ENCODE results near the gene EFNB2. TPM values are rescaled to one million over a fixed set of nuclear protein-coding genes. Genes with fewer than 3 reads are reported as not detected.

The EFNB2 gene
- total and polyA plus RNA-seq, 7 donors: 5.8 to 10.8 (median 8.8) TPM

GRCh38 chr13:106518512-106518911, 16.9 kb downstream of the EFNB2 start:
- Histone ChIP-seq H3K27me3 (ENCODE audit: insufficient read depth in 3 of 3, low read length in 2 of 3) (no peaks in the 10 kb centered on the region), H3K27ac (no peak overlapping the region), H3K36me3 (ENCODE audit: insufficient read depth in 1 of 2, low read depth in 1 of 2) (no peaks in the 10 kb centered on the region), H3K4me3 (no peak overlapping the region), H3K9me3 (no peaks in the 10 kb centered on the region), H3K4me1 (peaks cover 14% of the 10 kb centered on the region)
- intact Hi-C loops (cut with DNase I): no loop called here
- no peak for TF ChIP-seq CTCF (IDR thresholded peaks at IDR 0.05)
- DNase-seq (no peak), ATAC-seq (no peak)
- 75 to 86% (median 80%) methylated on average over 11 of the region's 11 CpGs for WGBS, 3 donors

- Histone ChIP-seq H3K4me1 (peaks cover 14% of the 10 kb centered on the region), H3K9me3 (no peaks in the 10 kb centered on the region), H3K36me3 (ENCODE audit: insufficient read depth in 1 of 2, low read depth in 1 of 2) (no peaks in the 10 kb centered on the region), H3K4me3 (no peak overlapping the region), H3K27me3 (ENCODE audit: insufficient read depth in 3 of 3, low read length in 2 of 3) (no peaks in the 10 kb centered on the region), H3K27ac (no peak overlapping the region)
- no peak for DNase-seq
- no peak for ATAC-seq
- 90 to 94% (median 91%) methylated on average over 4 of the region's 4 CpGs for WGBS, 3 donors
- no peak for TF ChIP-seq CTCF (IDR thresholded peaks at IDR 0.05)
- intact Hi-C loops (cut with DNase I): no loop called here
Observed at GRCh38 chr13:106517109-106517847, 18.2 kb downstream of the EFNB2 start.

GRCh38 chr13:106515635-106516254, 19.7 kb downstream of the EFNB2 start:
- DNase-seq: no peak
- intact Hi-C loops (cut with DNase I): no loop called here
- ATAC-seq: no peak
- TF ChIP-seq CTCF (IDR thresholded peaks at IDR 0.05): no peak
- Histone ChIP-seq H3K4me3 (no peak overlapping the region), H3K27me3 (ENCODE audit: insufficient read depth in 3 of 3, low read length in 2 of 3) (no peaks in the 10 kb centered on the region), H3K36me3 (ENCODE audit: insufficient read depth in 1 of 2, low read depth in 1 of 2) (peaks cover 0 to 4% of the 10 kb centered on the region in 2 donors), H3K4me1 (peaks cover 6% of the 10 kb centered on the region), H3K9me3 (no peaks in the 10 kb centered on the region), H3K27ac (no peak overlapping the region)
- WGBS, 3 donors: 77 to 82% (median 81%) methylated on average over 5 of the region's 5 CpGs

GRCh38 chr13:106514928-106515634, 20.4 kb downstream of the EFNB2 start:
- no peak overlapping the region for H3K4me3 ChIP-seq

More at GRCh38 chr13:106514928-106515634, 20.4 kb downstream of the EFNB2 start:
- no peak for DNase-seq
- H3K4me1 ChIP-seq: peaks cover 6% of the 10 kb centered on the region
- intact Hi-C loops (cut with DNase I): no loop called here
- no peaks in the 10 kb centered on the region for H3K27me3 ChIP-seq (ENCODE audit: insufficient read depth in 3 of 3, low read length in 2 of 3)
- no peak for ATAC-seq
- H3K36me3 ChIP-seq (ENCODE audit: insufficient read depth in 1 of 2, low read depth in 1 of 2): peaks cover 0 to 4% of the 10 kb centered on the region in 2 donors
- H3K9me3 ChIP-seq: no peaks in the 10 kb centered on the region
- TF ChIP-seq CTCF (IDR thresholded peaks at IDR 0.05): no peak
- 77 to 81% (median 80%) methylated on average over 15 of the region's 15 CpGs for WGBS, 3 donors
- H3K27ac ChIP-seq: no peak overlapping the region

Measured in psoas muscle (tissue), 8 donors.